GM21447 (cell line): Measurements from ENCODE around the gene KIAA1671.
"Not testable (repeated sequence)": the region's sequence is repeated elsewhere in the genome, so short reads cannot be mapped to it uniquely, and the experiment has no call there.

ENCODE experiments used
- ATAC-seq: cut with Tn5 transposase; IDR thresholded peaks from one replicate; pipeline ENCODE4 v1.9.1; 2021; ENCODE audit not compliant: unreplicated experiment

KIAA1671 gene

DNA sequence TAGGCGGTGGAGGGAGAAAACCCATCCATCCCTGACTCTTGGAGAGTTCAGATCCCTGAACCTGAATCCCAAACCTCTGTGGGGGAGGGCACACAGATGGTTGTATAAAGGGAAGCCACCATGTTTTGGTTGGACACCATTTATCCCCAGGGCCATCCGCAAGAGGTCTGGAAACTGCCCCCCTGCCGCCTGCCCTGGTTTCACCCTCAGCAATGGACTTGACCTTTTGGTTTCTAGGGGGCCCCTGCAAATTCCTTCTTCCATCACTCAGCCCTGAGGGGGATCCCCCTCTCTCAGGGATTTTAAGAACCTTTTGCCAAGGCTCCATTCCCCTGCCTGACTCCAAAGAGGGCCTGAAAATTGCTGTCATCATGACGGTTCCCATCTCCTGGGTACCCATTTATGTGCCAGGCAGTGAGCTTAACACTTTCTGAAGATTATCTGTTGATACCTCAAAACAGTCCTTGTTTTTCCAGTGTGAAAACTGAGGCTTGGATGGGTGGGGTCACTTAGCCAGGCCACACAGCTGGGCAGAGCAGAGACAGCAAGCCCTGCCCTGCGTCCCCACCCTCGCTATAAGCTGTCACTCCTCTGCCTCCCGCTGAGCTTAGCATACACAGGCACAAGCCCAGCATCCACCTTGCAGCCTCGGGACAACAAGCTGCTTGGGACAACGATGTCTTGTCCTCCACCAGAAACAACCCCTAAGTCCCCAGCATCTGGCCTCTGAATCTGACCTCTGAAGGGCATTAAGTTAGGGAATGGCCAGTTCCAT lies 213.9 kb downstream of the KIAA1671 start:
- no peak for ATAC-seq

DNA sequence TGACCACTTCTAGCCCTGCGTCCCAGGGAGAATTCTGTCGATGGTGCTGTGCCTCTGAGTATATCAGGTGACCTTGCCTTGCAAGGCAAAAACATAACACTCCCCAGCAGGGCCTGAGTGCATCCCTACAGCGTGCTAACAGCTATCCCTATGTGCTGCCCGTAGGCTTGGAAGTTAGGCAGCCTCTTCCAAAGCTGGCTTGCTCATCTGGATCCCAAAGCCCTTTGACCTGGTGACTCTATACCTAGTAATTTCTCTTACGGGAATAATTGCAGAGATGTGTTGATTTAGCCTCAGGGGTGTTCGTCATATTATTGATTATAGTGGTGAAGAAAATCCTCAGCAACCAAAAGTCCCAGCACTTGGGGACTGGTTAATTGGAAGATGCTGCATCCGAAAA lies 214.6 kb downstream of the KIAA1671 start:
- no peak for ATAC-seq

DNA sequence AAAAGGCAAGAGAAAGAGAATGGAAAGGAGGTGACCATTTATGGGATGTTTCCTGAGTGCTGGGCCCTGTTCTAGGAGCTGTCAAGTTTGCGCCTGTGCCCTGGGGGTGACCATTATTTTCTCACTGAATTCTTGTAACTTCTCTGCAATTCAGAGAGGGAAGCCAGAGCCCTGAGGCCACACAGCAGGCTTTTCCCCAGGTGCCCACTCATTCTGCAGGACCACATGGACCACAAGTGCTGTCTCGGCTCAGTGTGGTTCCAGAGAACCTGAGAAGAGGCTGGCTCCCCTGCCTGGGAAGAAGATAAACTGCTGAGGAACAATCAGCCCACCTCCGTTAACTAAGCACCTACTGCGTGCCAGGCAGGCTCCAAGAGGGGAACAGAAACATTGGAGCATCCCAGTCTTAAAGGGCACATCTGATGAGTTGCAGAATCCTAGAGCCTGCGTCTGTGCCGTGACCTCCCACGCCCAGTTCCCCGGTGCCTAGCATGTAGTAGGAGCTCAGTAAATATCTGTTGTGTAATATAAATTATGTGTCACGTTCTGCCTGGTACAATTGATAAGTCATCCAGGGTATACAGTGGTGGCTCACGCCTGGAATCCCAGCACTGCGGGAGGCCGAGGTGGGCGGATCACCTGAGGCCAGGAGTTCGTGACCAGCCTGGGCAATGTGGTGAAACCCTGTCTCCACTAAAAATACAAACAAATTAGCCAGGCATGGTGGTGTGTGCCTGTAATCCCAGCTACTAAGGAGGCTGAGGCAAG lies 215.5 kb downstream of the KIAA1671 start:
- ATAC-seq, result no peak

DNA sequence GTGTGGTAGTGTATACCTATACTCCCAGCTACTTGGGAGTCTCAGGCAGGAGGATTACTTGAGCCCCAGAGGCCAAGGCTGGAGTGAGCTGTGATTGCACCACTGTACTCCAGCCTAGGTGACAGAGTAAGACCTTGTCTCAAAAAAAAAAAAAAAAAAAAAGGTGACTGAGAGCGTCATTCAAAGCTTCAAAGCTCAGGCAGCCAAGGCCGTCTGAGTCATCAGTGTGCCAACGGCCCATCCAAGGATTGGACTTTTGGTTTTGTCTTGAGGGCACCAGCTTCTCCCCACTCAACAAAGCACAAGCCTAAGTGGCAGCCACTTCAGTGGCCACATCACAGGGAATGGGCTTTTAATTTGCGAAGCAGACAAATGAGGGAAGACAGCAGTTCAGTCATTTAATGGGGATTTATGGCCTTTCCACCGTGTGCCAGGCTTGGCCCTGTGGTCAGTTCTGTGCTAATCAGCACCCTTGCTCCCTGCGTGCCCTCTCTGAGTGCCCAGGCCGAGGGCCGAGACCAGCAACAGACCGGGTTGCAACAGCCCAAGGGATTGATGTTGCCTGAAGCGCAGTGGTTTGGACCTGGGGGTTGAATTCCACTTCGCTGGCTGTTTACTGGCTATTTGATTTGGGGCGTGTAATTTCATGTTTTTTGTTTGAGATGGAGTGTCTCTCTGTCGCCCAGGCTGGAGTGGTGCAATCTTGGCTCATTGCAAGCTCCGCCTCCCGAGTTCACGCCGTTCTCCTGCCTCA lies 216.9 kb downstream of the KIAA1671 start:
- ATAC-seq, result no peak

DNA sequence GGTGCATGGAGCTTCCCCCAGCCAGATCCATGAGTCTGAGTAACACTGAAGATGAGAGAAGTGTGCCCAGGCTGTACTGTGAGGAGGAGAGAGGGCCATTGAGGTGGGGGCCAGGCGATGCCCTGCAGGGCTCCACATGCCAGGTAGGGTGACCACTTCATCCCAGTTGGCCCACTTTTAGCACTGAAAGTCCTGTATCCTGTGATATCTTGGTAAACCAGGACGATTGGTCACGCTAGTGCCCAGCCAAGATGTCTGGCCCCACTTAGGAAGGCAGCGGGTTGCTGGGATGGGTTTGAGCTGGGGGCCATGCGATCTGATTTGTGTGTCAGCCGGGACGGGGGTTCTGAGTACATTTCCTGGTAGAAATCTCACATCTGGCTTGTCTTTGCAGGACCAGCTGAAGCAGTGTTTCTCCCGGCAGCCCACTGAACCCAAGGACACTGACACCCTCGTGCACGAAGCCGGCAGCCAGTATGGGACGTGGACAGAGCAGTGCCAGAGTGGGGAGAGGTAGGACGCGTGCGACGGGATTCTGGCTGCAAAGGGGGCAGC lies 218.0 kb downstream of the KIAA1671 start:
- no peak for ATAC-seq

DNA sequence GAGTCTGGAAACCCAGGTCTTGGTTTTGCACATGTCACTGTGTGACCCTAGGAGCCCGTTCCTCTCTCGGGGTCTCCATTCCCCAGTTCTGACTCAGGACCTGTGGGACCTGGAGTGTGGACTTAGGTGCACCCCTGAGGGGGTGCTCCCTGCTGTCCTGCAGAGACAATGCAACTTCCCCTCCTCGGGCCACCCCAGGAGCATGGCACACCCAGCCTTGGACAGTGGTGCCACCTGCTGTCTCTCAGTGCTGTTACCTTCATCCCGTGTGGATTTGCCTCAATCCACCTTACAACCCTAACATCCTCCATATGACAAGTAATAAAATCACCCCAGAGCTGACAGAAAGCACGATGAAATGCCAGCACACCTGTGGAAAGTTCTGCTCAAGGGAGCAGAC lies 219.6 kb downstream of the KIAA1671 start:
- no peak for ATAC-seq

DNA sequence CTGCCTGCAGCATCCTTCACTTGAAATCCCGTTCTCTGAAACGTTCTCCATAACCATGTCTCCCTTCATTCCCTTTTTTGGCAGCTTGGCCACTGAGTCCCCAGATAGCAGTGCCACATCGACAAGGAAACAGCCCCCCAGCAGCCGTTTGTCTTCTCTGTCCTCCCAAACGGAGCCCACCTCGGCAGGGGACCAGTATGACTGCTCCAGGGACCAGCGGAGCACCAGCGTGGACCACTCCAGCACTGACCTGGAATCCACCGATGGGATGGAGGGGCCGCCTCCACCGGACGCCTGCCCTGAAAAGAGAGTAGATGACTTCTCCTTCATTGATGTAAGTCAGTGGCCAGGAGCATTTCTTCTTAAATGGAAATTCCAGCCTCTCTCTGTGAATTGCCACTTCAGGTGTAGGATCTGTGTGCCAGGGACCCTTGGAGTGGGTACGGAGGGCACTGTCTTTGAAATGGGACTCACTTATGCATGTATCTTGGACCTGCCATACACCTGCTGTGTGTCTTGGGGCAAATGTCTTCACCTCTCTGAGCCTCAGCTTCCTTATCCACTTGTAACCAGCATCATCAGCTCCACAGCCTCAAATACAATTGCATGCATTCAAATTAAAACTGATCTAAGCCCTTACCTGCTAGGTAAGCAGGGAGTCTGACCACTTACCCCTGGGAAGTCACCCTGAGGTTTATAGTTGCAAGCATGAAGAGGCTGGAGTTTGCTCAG lies 221.8 kb downstream of the KIAA1671 start:
- no peak for ATAC-seq

DNA sequence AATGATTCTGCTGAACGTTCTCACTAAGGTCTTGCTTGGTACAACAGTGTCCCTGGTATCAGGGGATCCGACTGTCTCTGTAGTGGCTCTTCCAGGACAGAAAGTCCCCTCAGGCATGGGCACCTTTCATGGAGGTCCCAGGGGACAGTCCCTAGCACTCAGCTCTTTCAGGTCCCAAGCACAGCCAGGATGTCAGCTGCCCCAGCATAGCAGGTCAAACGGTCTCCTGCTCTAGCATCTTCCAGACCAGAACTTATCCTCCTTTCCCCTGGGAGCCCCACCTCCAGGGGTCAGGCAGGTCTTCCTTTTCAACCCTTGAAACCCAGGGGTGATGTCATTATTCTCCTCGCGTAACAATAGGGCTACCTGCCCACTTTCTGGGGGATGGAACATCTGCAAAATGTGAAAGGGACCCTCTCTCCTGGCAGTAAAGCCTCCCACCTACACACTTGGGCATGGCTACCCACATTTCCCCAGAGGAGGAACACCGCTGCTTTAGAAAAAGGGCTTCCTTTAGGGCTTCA lies 222.4 kb downstream of the KIAA1671 start:
- no peak for ATAC-seq

DNA sequence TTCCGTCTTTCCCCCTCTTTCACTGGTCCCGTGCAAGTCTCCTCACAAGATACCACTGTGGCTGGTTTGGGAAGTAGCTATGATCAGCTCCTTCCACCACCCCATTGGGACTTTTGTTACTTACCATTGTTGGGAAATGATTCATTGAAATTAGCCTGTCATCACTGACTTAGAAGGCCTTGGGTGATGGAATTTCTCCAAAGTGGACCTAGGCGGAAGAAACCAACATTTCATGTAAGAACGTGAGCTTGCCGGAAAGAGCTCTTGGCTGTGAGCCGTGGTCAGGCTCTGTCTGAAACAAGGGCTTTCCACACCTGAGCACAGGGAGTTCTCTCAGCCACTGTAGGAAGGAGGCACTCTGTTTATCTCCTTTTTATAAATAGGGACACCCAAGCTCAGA lies 223.7 kb downstream of the KIAA1671 start:
- ATAC-seq, result no peak

DNA sequence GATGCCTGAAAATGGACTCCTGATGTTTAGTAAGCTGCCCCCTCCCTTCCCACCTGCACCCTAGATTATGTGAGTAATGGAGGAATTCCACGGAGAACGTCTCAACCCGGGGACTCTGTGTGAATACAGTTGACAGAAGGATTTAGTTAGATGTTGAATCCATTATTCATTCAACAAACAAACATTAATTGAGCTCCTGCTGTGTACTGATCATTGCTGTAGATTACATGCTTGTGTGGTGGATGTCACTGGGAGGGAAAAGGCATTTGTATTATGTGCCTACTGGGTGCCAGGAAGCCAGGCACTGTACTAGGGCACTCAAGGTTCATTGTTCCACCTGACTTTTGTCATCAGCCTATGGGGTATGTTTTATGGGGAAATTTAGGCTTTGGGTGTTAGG lies 224.3 kb downstream of the KIAA1671 start:
- no peak for ATAC-seq

DNA sequence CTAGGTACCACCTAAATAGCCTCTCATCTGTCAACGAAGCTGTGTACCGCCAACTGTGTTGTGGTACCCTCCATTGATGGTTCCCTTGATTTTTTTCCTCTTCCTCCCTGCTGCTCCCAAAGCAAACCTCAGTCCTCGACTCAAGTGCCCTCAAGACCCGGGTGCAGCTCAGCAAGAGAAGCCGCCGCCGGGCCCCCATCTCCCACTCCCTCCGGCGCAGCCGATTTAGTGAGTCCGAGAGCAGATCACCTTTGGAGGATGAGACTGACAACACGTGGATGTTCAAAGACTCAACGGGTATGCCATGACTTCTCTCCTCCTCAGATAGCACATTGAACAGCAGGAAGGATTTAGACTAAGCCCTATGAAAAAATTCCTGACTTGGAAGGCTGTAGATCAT lies 224.7 kb downstream of the KIAA1671 start:
- ATAC-seq, result no peak

DNA sequence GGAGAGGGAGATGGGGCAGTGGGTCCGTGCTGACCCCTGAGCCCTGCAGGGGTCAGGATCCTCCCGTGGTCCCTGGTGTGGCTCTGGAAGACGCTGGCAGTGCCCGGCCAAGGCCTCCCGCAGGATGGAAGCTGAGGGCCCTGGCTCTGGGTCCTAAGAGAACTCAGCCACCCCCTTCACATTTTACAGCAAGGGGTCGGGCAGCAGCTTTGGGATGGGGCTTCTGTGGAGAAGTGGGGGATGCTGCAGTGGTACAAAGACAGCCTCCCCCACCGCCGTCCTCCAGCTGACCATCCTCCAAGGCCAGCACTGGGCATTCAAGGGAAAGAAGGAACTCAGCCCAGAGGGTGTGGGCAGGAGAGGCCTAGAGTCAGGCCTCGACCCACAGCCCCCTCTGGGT lies 225.4 kb downstream of the KIAA1671 start:
- ATAC-seq, result no peak

DNA sequence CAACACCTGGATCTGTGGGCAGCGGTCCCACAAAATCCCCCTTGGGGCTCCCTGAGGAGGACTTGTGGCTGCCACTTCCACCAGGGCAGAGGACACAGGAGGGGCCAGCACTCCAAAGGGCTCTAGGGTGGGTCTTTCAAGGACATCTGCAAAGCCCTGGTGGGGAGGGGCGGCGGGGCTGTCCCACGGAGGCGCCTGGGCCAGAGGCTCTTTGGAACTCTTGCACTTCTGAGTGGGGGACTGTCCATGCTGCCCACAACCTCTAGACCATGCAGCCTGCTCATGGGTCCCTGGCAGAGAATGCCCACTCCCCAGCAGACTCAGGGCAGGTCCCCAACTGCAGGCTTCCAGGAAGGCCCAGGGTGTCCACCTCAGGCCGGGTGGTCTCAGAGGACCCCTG lies 225.8 kb downstream of the KIAA1671 start:
- not testable (repeated sequence) for ATAC-seq

DNA sequence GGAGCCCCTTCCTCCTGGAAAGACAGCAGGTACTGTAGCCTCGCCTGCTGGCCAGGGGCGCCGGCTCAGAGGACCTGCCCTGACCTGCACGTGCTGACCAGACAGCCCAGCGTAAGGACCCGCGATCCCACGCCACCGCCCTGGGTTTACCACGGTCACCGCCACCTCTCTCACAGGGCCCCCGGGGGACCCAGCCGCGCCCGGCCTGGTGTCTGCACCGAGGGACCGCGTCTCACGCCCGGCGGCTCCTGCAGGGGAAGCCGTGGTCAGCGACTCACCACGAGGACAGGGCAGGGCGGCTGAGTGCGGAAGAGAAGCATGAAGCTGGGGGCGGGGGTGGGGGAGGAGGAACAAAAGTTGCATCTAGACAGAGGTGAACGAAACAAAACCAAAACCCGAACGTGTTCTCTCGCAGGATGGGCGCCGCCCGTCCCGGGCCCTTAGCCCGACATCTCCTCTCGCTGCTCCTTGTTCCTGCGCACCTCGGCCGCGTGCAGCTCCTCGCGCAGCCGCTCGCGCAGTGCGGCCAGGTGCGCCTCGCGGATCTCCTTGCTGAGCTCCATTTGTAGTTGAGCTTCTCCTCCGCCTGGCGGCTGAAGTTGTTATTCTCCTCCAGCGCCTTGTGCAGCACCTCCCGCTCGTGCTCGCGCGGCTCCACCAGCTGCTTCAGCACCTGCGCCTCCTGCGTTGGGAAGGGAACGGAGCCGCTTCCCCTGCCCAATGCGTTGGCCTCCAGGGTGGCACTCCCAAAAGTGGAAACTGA lies 226.5 kb downstream of the KIAA1671 start:
- ATAC-seq, result not testable (repeated sequence)

DNA sequence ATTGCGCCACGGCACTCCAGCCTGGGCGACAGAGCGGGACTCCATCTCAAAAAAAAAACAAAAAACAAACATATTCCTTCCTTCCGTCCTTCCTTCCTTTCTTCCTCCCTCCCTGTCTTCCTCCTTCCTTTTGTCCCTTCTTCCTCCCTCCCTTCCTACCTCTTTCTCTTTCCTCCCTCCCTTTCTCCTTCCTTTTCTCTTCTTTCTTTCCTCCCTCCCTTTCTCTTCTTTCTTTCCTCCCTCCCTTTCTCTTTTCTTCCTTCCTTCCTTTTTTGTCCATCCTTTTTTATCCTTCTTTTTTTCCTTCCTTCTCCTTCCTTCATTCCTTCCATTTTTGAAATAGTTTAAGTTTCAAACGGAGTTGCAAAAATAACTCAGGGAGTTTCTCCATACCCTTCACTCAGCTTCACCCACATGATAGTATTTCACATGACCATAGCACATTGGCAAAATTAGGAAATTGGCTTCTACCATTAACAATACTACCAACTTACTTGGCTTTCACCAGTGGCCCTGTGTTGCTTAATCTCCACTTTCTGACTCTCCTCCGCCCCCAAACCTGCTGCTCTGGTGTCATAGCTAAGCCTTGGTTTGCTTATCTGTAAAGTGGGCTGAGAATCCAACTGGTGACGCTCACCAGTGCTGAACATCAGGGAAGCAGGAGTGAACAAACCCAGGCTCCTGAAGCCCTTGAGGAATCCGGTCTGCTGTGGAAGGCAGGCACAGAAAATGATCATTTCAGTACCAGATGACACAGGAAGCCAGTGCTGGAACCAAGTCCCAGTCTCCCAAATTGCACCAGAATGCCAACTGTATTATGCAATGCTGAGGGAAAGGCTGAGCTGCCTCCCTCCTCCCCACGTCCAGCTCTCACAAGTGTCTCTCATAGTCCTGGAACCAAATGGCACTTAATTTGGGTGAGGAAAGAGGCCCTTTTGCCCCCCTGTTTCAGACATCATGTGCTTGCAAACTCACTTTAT lies 229.9 kb downstream of the KIAA1671 start:
- ATAC-seq, result no peak

DNA sequence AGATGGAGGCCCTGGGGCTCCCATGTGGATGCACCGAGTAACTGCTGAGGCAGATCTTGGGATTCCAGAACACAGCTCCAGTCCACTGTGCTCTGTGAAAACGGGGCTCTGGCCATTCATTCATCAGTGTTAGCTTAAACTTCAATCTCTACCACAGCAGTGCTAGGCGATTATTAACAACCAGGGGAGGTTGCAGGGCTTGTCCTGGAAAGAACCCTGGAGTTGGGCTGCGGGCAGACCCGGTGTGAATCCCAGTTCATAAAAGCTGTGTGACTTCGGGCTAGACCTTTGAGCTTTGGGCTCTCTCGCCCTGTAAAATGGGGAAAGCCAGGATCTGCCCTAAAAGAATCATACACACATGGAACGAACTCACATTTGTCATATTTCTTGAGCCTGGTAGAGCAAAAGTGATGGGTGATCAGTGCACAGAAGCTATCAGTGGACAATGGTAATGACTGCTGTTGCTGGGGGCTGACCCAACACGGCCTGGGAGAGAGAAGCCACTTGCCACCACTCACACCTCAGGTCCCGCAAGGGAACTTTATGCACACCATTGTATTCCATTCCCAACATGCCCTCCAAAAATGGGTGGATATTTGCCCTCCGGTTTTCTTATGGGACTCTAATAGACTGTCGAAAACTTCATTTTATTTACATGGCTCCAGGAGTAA lies 231.6 kb downstream of the KIAA1671 start:
- ATAC-seq, result no peak

DNA sequence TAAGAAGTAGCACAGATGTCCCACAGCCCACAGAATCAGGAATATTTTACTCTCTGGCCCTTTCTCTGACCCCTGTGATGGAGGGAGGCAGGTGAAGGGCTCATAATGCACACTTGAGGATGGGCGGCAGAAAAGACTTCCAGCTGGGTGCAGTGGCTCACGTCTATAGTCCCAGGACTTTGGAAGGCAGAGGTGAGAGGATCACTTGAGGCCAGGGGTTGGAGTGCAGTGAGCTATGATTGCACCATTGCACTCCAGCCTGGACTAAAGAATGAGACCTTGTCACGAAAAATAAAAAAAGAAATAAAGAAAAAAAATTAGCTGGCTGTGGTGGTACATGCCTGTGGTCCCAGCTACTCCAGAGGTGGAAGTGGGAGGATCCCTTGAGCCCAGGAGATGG lies 233.6 kb downstream of the KIAA1671 start:
- ATAC-seq, result no peak

DNA sequence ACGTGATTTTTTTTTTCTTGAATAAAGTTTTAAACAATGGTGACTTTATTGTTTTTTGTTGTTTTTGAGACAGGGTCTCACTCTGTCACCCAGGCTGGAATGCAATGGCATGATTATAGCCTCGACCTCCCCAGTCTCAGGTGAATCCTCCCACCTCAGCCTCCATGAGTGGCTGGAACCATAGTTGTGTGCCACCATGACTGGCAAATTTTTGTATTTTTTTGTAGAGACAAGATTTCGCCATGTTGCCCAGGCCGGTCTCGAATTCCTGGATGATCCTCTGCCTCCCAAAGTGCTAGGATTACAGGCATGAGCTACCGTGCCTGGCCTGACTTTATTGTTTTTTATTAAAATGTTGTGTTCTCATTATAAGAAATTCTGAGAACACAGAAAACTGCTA lies 235.0 kb downstream of the KIAA1671 start:
- no peak for ATAC-seq
